Measurements from ENCODE around the gene CIART. TPM values are rescaled to one million over a fixed set of nuclear protein-coding genes. Genes with fewer than 3 reads are reported as not detected.

CIART gene
- total RNA-seq, 4 donors from 2014 or later, result 0.85 to 4.1 (median 3.1) TPM

DNA sequence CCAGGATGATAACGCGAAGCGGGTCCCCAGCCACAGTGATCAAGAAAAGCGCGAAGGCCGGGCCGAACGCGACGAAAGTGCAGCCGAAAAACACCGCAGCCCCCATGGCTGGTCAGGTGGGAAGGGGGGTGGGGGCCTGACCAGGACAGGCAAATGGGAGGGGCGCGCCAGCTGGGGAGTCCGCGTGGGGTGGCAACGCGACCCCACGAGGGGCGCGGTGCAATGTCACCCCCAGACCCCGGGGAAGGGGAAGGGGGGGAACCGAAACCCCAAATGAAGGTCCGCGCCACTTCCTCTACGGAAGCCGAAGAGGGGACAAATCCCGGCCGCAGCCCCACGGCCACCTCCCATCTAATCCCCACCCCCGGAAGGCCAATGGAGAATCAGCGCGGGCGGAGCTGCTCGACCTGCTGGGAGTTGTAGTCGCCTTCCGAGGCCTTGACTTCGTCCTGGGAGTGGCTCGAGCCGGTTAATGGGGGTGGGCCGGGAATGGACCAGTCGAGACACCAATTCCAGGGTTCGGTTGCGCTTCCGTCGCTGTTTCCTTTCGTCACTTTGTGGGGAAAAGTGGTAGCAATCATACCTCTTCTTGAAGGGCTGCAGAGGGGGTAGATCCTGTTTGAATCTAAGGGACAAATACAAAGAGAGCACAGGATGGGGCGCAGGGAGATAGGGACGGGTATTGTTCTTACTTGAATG lies 13.5 kb upstream of the CIART start, which contains the start of gene APH1A:
Gene APH1A, minus strand, starts transcription at position 312 of the 699 bp plus-strand sequence. Its CDS starts 206 bp downstream, at position 106.
- TF ChIP-seq, protein P1, sequence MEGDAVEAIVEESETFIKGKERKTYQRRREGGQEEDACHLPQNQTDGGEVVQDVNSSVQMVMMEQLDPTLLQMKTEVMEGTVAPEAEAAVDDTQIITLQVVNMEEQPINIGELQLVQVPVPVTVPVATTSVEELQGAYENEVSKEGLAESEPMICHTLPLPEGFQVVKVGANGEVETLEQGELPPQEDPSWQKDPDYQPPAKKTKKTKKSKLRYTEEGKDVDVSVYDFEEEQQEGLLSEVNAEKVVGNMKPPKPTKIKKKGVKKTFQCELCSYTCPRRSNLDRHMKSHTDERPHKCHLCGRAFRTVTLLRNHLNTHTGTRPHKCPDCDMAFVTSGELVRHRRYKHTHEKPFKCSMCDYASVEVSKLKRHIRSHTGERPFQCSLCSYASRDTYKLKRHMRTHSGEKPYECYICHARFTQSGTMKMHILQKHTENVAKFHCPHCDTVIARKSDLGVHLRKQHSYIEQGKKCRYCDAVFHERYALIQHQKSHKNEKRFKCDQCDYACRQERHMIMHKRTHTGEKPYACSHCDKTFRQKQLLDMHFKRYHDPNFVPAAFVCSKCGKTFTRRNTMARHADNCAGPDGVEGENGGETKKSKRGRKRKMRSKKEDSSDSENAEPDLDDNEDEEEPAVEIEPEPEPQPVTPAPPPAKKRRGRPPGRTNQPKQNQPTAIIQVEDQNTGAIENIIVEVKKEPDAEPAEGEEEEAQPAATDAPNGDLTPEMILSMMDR (IDR thresholded peaks at IDR 0.05; ENCODE audit: low read depth), result no peak

DNA sequence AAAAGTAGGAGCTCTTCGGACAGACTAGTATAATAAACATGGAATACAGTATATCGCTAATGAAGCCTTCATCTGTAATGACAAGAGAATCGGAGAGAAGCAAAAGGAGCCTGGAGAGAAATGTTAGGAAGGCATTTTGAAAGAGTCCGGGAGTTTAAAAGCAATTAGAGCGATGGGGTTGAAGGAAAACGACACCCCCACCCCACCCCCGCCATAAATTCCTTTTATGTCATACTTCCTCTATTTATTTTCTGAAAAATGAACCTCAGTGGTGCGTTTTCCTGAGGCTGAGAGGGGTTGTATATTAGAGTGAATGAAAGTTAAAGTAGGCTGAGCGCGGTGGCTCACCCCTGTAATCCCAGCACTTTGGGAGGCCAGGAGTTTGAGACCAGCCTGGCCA lies 12.9 kb upstream of the CIART start:
- TF ChIP-seq, protein P1 (IDR thresholded peaks at IDR 0.05; ENCODE audit: low read depth), result no peak

DNA sequence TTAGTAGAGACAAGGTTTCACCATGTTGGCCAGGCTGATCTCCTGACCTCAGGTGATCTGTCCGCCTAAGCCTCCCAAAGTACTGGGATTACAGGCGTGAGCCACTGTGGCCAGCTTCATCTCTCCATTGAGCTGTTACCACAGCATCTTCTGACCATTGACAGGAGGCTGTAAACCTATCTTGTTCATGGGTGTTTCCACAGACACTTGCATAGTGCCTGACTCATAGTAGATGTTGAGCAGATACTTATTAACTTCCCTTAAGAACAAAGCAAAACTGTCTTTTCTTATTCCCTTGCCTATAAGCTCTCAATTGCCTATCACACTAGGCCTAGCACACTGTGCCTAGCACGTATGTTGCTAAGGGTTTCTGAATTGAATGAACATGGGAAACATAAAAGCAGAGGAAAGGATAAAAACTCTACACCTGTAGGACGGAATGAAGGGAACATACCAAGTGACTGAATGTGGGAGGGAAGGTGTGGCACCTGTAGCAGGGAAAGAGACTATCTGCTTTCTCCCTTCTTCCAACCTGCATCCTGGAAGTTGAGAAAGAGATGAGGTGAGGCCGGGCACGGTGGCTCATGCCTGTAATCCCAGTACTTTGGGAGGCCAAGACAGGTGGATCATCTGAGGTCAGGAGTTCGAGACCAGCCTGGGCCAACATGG lies 10.9 kb upstream of the CIART start:
- TF ChIP-seq, protein P1 (IDR thresholded peaks at IDR 0.05; ENCODE audit: low read depth), result no peak

DNA sequence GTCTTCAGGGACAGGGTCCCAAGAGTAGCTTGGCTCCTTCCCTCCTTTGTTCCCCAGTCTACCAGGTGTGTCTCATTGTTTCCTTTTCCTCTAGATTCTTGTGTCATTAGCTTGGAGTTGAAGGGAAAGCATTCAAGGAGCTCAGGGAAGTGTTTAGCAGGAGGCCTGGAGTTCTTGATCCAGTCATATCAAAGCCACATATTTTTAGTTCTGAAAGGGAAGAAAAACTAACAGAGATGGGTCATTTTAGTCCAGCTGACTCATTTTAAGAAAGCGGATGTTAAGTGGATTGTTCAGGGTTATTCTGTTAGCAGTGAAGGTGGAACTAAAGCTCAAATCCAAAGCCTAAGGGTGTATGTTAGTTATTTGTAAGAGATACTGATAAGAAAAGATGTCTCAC lies 9.0 kb upstream of the CIART start:
- TF ChIP-seq, protein P1 (IDR thresholded peaks at IDR 0.05; ENCODE audit: low read depth), result no peak

DNA sequence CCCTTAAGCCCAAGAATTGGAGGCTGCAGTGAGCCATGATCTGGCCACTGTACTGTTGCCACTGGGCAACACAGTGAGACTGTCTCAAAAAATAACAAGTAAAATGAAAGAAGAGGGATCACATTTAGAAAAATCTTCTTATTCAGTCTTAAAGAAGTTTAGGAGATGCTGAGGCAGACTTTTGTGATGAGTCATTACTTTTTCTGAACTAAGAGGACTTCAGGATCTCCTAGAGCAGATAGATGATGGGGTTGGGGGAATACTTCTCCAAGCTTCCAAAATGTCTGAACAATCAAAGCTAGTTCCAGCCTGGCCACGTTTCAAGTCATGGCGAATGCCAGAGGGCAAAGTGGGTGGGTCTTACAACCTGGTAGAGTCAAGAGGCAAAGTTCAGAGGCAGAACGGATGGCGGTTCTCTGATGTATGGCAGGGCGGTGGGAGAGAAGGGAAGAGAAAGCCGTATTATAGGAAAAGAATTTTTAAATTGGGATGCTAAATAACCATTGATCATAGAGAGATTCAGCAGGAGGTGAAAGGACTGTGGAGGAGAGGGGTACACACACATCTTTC lies 2.1 kb upstream of the CIART start:
- TF ChIP-seq, protein P1 (IDR thresholded peaks at IDR 0.05; ENCODE audit: low read depth), result no peak

DNA sequence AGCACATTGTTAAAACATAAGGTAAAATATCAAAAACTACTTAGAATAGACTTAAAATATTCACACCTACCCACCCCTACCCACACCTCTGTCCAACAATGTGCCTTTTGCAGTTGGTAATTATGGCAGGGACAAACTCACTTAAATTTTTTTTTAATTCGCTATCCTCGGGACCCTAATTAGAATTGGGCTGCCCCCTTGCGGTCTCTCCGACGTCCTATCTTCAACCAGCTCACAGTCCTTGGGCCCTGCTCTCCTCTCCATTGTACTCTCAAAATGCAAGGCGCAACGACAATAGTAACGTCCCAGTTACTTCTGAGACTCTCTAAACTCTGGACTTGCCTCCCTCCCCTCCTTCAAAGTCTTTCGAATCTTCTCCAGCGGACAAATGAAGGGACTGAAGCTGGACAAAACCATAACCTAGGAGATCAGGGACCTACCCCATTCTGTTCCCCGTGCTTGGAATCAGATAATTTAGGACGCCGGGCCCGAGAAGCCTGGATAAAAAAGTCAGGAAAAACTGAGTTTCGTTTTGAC lies 1.1 kb upstream of the CIART start:
- TF ChIP-seq, protein P1 (IDR thresholded peaks at IDR 0.05; ENCODE audit: low read depth), result no peak

DNA sequence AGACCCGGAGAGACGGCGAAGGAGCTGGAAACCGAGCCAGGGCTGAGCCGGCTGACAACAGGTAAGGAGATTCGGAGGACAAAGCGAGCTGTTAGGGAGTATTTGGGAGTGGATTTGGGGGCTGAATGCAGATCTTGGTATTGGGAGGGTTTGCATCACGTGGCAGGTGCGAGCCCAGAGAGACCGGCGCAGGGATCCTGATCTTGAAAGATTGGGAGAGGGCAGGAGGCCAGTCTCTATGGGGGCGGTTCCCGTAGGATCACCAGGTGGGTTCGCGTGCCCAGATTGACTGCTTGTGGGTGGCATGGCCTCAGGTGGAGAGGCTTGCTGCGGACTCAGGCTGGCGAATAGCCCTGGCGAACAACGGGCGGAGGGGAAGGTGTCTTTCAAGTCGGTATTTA lies 204 bp downstream of the CIART start:
- TF ChIP-seq, protein P1 (IDR thresholded peaks at IDR 0.05; ENCODE audit: low read depth), result no peak
